ENCODE measurements around the gene EXT2. TPM values are rescaled to one million over a fixed set of nuclear protein-coding genes. Genes with fewer than 3 reads are reported as not detected.
A peak's percentile ranks its signal among the peaks of the same experiment; 100 is the strongest.

Gene EXT2
- total and polyA plus RNA-seq, 4 donors = 18.0 to 95.3 (median 45.9) TPM

DNA sequence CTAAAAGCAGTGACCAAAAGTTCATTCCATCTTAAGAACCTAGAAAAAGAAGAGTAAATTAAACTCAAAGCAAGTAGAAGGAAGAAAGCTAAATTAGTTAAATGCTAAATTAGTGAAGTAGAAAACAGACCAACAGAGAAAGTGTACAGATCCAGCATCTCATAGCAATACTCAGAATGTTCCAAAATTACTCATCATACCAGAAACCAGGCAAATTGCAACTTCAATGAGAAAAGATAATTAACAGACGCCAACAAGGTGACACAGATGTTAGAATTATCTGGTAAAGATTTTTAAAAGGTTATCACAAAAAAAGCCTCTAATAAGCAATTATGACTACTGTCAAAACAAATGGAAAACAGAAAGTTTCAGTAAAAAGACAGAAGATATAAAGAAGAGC is 117.7 kb downstream of the EXT2 start:
- H3K4me1 ChIP-seq (ENCODE audit: control insufficient read depth in 5 of 5, insufficient read depth in 5 of 5, low read length in 5 of 5) = peaks cover 0 to 2% (median 0%) of the 10 kb centered on the region in 5 donors
- no peak overlapping the region for H3K4me3 ChIP-seq
- TF ChIP-seq, protein P1, sequence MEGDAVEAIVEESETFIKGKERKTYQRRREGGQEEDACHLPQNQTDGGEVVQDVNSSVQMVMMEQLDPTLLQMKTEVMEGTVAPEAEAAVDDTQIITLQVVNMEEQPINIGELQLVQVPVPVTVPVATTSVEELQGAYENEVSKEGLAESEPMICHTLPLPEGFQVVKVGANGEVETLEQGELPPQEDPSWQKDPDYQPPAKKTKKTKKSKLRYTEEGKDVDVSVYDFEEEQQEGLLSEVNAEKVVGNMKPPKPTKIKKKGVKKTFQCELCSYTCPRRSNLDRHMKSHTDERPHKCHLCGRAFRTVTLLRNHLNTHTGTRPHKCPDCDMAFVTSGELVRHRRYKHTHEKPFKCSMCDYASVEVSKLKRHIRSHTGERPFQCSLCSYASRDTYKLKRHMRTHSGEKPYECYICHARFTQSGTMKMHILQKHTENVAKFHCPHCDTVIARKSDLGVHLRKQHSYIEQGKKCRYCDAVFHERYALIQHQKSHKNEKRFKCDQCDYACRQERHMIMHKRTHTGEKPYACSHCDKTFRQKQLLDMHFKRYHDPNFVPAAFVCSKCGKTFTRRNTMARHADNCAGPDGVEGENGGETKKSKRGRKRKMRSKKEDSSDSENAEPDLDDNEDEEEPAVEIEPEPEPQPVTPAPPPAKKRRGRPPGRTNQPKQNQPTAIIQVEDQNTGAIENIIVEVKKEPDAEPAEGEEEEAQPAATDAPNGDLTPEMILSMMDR (IDR thresholded peaks at IDR 0.05; ENCODE audit: control extremely low read depth, extremely low read depth) = no peak
- ATAC-seq (ENCODE audit: insufficient read depth, low FRiP score) (no peak), DNase-seq (no peak)
- peaks cover 0 to 5% (median 0%) of the 10 kb centered on the region in 4 donors for H3K9me3 ChIP-seq (ENCODE audit: control insufficient read depth in 4 of 4, insufficient read depth in 3 of 4, low read length in 3 of 4)
- H3K27me3 ChIP-seq (ENCODE audit: control insufficient read depth in 3 of 3, insufficient read depth in 3 of 3, low read length in 2 of 3) = no peaks in the 10 kb centered on the region
- peaks cover 1 to 5% (median 3%) of the 10 kb centered on the region in 4 donors for H3K36me3 ChIP-seq (ENCODE audit: control insufficient read depth in 4 of 4, insufficient read depth in 4 of 4, low read length in 4 of 4)
- no peak overlapping the region for H3K9ac ChIP-seq (ENCODE audit: insufficient read depth in 1 of 2, low read length in 2 of 2)
- no peak overlapping the region for H3K27ac ChIP-seq (ENCODE audit: low read depth in 1 of 2, low read length in 1 of 2)
- 91 to 93% methylated on average over 1 of the region's 1 CpG for WGBS, 2 donors

DNA sequence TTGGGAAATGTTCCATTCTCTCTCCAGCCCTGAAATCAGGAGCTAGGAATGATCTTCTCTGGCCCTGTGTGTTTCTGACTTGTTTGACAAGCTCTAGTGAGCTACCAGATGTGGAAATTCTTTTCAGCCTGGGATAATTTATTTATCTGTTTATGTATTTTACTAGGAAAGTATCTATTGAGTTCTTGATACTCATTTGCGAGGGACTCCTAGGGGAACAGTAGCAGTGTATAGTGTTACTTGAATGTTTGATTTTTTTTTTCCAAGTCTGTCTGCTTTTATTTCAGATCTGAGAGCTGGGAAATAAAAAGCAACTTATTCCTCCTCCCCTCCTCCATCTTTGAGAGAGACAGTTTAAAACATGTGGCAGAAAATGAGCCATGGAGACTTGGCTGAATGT is 122.0 kb downstream of the EXT2 start:
- Histone ChIP-seq H3K27ac (ENCODE audit: low read depth in 1 of 2, low read length in 1 of 2) (no peak overlapping the region), H3K4me1 (ENCODE audit: control insufficient read depth in 5 of 5, insufficient read depth in 5 of 5, low read length in 5 of 5) (peaks cover 0 to 10% (median 0%) of the 10 kb centered on the region in 5 donors), H3K9me3 (ENCODE audit: control insufficient read depth in 4 of 4, insufficient read depth in 3 of 4, low read length in 3 of 4) (peaks cover 0 to 3% (median 0%) of the 10 kb centered on the region in 4 donors), H3K4me3 (no peak overlapping the region), H3K36me3 (ENCODE audit: control insufficient read depth in 4 of 4, insufficient read depth in 4 of 4, low read length in 4 of 4) (peaks cover 0 to 5% (median under 1%) of the 10 kb centered on the region in 4 donors), H3K9ac (ENCODE audit: insufficient read depth in 1 of 2, low read length in 2 of 2) (no peak overlapping the region), H3K27me3 (ENCODE audit: control insufficient read depth in 3 of 3, insufficient read depth in 3 of 3, low read length in 2 of 3) (no peaks in the 10 kb centered on the region)
- DNase-seq (peak in 1 of 3 donors; percentile 37), ATAC-seq (ENCODE audit: insufficient read depth, low FRiP score) (no peak)
- 92 to 94% methylated on average over 1 of the region's 1 CpG for WGBS, 2 donors
- TF ChIP-seq, protein P1 (IDR thresholded peaks at IDR 0.05; ENCODE audit: control extremely low read depth, extremely low read depth) = no peak

DNA sequence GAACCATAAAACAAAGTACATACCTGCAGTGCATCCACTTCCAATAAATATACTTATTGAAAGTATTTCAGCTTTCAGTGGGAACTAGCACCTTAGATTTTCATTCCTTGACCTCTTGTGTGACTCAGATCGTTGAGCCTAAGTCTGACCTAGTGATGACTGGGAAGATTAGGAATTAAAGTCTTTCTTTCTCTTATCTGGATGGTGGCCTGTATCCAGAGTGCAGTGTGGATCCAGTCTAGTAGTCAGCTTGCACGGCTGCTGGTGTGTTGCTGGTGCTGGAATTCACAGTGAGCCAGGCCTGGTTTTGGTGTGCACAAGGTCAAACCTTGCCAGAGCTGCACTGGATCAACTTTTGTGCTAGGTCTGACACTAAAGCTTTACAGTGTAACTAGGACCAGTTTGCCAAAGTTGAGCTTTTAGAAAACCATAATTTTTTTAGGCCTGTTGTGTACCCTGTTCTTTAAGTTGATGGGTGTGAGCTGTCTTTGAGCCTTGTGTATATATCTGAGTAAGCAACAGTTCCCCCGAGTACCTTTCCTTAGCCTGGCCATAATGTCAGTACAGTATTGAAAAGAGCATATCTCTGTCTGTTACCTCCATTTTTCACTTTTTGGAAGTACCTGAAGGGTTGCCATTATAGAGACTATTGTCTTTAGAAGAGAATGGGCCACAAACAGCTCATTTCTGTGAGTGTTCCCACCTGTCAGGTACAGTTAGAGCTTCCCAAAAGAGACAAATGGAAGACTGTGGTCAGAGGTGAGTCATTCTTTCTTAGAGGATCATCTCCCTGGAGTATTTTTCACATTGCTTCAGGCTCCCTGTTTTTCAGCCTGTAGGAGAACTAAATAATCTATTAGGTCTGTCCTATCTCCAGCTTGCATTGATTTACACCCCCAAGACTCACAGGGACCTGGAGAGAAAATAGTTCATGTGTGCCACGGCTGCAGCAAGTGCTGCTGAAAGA is 124.6 kb downstream of the EXT2 start:
- ATAC-seq (ENCODE audit: insufficient read depth, low FRiP score) (no peak), DNase-seq (no peak)
- peaks cover 0 to 5% (median 0%) of the 10 kb centered on the region in 4 donors for H3K36me3 ChIP-seq (ENCODE audit: control insufficient read depth in 4 of 4, insufficient read depth in 4 of 4, low read length in 4 of 4)
- H3K27ac ChIP-seq (ENCODE audit: low read depth in 1 of 2, low read length in 1 of 2) = no peak overlapping the region
- no peak overlapping the region for H3K4me3 ChIP-seq
- no peaks in the 10 kb centered on the region for H3K9me3 ChIP-seq (ENCODE audit: control insufficient read depth in 4 of 4, insufficient read depth in 3 of 4, low read length in 3 of 4)
- WGBS, 2 donors = 85 to 92% methylated on average over 4 of the region's 4 CpGs
- TF ChIP-seq, protein P1 (IDR thresholded peaks at IDR 0.05; ENCODE audit: control extremely low read depth, extremely low read depth) = no peak
- H3K4me1 ChIP-seq (ENCODE audit: control insufficient read depth in 5 of 5, insufficient read depth in 5 of 5, low read length in 5 of 5) = peaks cover 0 to 10% (median 0%) of the 10 kb centered on the region in 5 donors
- H3K27me3 ChIP-seq (ENCODE audit: control insufficient read depth in 3 of 3, insufficient read depth in 3 of 3, low read length in 2 of 3) = no peaks in the 10 kb centered on the region
- no peak overlapping the region for H3K9ac ChIP-seq (ENCODE audit: insufficient read depth in 1 of 2, low read length in 2 of 2)
